Thyroid gland (tissue), 4 donors: Measurements from ENCODE around the gene CLEC2A. TPM values are rescaled to one million over a fixed set of nuclear protein-coding genes. Genes with fewer than 3 reads are reported as not detected.
"Not testable (repeated sequence)": the region's sequence is repeated elsewhere in the genome, so short reads cannot be mapped to it uniquely, and the experiment has no call there.

Source experiments
- DNase-seq, 2 donors: peaks; one replicate each; pipeline ENCODE4 v3.0.0-alpha.2; 2019
- H3K27ac ChIP-seq, 3 donors: fragments of 200-600 bp; sonication (generic); 1 replicate in 2 of 3; 2 replicates in 1 of 3; pipeline ENCODE4 v1.5.1; 2016 to 2019; ENCODE audit warnings: mild to moderate bottlenecking in 1 of 3, moderate library complexity in 1 of 3
- H3K27me3 ChIP-seq: fragments of 200-600 bp; sonication (generic); one replicate; pipeline ENCODE4 v1.5.1; 2019
- H3K36me3 ChIP-seq, 2 donors: fragments of 200-600 bp; sonication (generic); one replicate each; pipeline ENCODE4 v1.5.1; 2016 to 2019
- H3K4me1 ChIP-seq, 2 donors: fragments of 200-600 bp; sonication (generic); one replicate each; pipeline ENCODE4 v1.5.1; 2017 to 2019
- H3K4me3 ChIP-seq, 3 donors: fragments of 200-600 bp; sonication (generic); replicated peaks in 1 of 3; 1 replicate in 2 of 3; 2 replicates in 1 of 3; pipeline ENCODE4 v1.5.1; 2016; ENCODE audit warnings: mild to moderate bottlenecking in 1 of 3
- H3K9me3 ChIP-seq: fragments of 200-600 bp; sonication (generic); one replicate; pipeline ENCODE4 v1.5.1; 2017
- POLR2A ChIP-seq, 2 donors: fragments of 450-650 bp; IDR thresholded peaks; one replicate each; pipeline ENCODE4 v1.6.1; 2017; ENCODE audit warnings: antibody characterized with exemption in 2 of 2, mild to moderate bottlenecking in 2 of 2, moderate library complexity in 1 of 2
- WGBS, 2 donors: methylation state at CpG; one replicate each; pipeline ENCODE4 v1.1.5; 2017; 5-methylcytosine and 5-hydroxymethylcytosine counted together
- intact Hi-C: fragments of 100-400 bp; cut with DNase I; formaldehyde crosslinking; loops from one replicate; pipeline ENCODE4 v1.15.1; 2023
- total RNA-seq, 4 donors: library from RNA; depleted of rRNA; stranded (reverse); fragments of >200 nt; gene quantifications; one replicate each; pipeline ENCODE4 v1.2.3, GENCODE V29; 2016
- TF ChIP-seq, protein P1 (sequence below), 6 experiments: fragments of 200-600 bp in 3 of 6; fragments of 450-650 bp in 3 of 6; sonication (generic) in 3 of 6; IDR thresholded peaks; one replicate each; pipeline ENCODE4 v1.5.1; 2016 to 2019; ENCODE audit warnings: antibody characterized with exemption in 6 of 6, mild to moderate bottlenecking in 2 of 6, inconsistent platforms in 1 of 6, moderate library complexity in 1 of 6

CLEC2A gene
- total RNA-seq, 4 donors from 2014 or later = not detected

DNA sequence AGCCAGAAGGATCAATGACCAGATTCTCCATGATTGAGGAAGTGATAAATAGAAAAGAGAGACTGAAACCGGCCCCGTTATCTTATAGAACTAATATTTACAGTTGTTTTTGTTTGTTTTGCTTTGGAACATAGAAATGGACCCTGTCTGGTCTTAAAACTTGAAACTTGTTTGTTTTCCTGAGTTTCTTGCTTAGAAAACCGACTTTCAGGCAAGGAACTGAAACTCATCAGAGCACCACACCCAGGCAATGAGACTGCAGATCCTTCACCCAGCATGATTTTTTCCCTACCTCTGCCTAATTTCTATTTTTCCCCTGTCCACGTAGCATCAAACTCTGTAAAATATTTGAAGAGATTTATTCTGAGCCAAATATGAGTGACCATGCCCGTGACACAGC is 28.4 kb upstream of the CLEC2A start:
- WGBS, 2 donors = 82 to 83% methylated on average over 5 of the region's 5 CpGs
- Histone ChIP-seq H3K4me3 (no peak overlapping the region), H3K36me3 (no peaks in the 10 kb centered on the region), H3K27me3 (no peaks in the 10 kb centered on the region), H3K27ac (no peak overlapping the region), H3K9me3 (no peaks in the 10 kb centered on the region), H3K4me1 (no peaks in the 10 kb centered on the region)
- no peak for TF ChIP-seq POLR2A (IDR thresholded peaks at IDR 0.05)
- TF ChIP-seq, protein P1, sequence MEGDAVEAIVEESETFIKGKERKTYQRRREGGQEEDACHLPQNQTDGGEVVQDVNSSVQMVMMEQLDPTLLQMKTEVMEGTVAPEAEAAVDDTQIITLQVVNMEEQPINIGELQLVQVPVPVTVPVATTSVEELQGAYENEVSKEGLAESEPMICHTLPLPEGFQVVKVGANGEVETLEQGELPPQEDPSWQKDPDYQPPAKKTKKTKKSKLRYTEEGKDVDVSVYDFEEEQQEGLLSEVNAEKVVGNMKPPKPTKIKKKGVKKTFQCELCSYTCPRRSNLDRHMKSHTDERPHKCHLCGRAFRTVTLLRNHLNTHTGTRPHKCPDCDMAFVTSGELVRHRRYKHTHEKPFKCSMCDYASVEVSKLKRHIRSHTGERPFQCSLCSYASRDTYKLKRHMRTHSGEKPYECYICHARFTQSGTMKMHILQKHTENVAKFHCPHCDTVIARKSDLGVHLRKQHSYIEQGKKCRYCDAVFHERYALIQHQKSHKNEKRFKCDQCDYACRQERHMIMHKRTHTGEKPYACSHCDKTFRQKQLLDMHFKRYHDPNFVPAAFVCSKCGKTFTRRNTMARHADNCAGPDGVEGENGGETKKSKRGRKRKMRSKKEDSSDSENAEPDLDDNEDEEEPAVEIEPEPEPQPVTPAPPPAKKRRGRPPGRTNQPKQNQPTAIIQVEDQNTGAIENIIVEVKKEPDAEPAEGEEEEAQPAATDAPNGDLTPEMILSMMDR (IDR thresholded peaks at IDR 0.05) = no peak
- no peak for DNase-seq
- intact Hi-C loops = no loop called here

DNA sequence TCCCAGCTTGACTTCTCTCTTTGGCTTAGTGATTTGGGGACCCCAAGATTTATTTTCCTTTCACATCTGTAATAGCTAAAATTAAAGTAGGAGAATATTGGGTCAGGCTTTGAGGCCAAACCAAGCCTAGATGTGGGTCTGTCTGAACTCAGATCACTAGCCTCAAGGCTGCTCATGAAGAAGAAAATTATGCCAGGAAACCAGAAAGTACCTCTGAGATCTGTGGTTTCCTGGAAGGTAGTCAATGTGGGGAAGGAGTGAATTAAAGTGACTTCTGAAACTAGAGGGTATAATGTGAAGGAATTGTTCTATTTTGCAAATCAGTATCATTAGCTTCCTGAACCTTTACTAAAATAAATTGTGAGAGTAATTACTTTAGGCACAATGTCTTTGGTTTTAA is 25.7 kb upstream of the CLEC2A start:
- intact Hi-C loops = no loop called here
- H3K27ac ChIP-seq = no peak overlapping the region

DNA sequence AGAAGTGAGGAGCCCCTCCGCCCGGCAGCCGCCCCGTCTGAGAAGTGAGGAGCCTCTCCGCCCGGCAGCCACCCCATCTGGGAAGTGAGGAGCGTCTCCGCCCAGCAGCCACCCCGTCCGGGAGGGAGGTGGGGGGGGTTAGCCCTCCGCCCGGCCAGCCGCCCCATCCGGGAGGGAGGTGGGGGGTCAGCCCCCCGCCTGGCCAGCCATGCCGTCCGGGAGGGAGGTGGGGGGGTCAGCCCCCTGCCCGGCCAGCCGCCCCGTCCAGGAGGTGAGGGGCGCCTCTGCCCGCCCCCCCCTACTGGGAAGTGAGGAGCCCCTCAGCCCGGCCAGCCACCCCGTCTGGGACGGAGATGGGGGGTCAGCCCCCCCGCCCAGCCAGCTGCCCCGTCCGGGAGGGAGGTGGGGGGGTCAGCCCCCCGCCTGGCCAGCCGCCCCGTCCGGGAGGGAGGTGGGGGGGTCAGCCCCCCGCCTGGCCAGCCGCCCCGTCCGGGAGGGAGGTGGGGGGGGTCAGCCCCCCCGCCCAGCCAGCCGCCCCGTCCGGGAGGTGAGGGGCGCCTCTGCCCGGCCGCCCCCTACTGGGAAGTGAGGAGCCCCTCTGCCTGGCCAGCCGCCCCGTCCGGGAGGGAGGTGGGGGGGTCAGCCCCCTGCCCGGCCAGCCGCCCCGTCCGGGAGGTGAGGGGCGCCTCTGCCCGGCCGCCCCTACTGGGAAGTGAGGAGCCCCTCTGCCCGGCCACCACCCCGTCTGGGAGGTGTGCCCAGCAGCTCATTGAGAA is 21.0 kb upstream of the CLEC2A start:
- H3K36me3 ChIP-seq, H3K27ac ChIP-seq, H3K9me3 ChIP-seq, intact Hi-C loops, H3K27me3 ChIP-seq, H3K4me3 ChIP-seq, H3K4me1 ChIP-seq, DNase-seq: not testable (repeated sequence)
- 91 to 100% methylated on average over 2 of the region's 55 CpGs for WGBS, 2 donors

More for the DNA sequence above, 25.7 kb upstream of the CLEC2A start:
- H3K9me3 ChIP-seq = no peaks in the 10 kb centered on the region
- no peak overlapping the region for H3K4me3 ChIP-seq
- H3K36me3 ChIP-seq = no peaks in the 10 kb centered on the region
- no peak for DNase-seq
- TF ChIP-seq POLR2A (IDR thresholded peaks at IDR 0.05) = no peak
- TF ChIP-seq, protein P1 (IDR thresholded peaks at IDR 0.05) = no peak
- H3K4me1 ChIP-seq = no peaks in the 10 kb centered on the region
- no peaks in the 10 kb centered on the region for H3K27me3 ChIP-seq

DNA sequence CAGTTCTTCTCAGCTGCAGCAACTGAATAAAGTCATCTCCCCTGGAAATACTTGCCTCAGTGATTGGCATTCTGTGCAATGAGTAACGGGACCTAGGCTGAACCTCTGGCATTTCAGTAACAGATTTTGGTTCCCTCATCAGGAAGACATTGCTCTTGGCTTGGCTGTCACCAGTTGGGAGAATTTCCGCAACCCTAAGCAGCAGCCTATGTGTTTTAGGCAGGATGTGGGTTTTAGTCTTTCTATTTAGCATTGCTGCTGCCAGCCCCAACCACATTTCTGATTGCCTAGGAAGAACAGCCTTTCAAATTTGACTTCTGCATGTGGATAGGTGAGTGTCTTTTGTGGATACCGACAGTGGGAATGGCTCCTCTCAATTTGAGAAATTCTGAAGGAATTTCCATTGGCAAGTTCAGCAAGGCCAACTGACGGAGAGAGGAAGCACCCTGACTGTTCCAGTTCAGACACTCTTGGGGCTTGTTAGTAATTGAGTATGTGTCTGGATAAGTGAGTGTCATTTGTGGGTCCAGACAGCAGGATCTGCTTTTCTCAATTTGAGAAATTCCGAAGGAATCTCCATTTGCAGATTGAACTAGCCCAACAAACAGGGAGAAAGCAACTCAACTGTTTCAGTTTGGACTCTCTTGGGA is 19.0 kb upstream of the CLEC2A start:
- WGBS, 2 donors = 79 to 80% methylated on average over 5 of the region's 5 CpGs
- Histone ChIP-seq H3K4me3 (no peak overlapping the region), H3K27ac (no peak overlapping the region), H3K36me3 (no peaks in the 10 kb centered on the region), H3K27me3 (no peaks in the 10 kb centered on the region), H3K9me3 (no peaks in the 10 kb centered on the region), H3K4me1 (no peaks in the 10 kb centered on the region)
- no peak for DNase-seq
- intact Hi-C loops = no loop called here
- TF ChIP-seq, protein P1 (IDR thresholded peaks at IDR 0.05) = no peak
- no peak for TF ChIP-seq POLR2A (IDR thresholded peaks at IDR 0.05)

DNA sequence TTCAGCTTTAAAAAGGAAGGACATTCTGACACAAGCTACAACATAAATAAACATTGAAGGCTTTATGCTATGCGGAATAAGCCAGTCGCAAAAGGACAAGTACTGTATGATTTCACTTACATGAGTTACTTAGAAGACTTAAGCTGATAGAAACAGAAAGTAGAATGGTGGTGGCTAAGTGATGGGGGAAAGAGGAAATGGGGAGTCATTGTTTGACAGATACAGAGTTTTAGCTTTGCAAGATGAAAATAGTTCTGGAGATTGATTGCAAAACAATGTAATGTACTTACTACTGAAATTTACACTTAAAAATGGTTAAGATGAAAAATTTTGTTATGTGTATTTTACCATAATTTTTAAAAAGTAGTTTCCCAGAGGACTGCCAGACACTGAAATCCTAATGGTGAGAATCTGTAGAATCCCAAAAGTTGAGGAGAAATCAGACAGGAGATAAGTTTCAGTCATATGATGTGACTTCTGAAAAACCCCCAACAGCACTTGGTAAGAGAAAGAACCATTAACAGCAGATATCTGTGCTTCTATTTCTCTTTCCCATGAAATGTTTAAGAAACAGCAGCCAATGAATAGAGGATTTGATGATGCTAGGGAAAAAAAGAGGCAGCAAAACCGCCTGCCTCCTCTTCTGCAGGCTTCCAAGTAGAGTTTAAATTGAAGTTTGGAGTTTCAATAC is 16.6 kb upstream of the CLEC2A start:
- no peak for DNase-seq
- 76 to 78% methylated on average over 3 of the region's 3 CpGs for WGBS, 2 donors
- Histone ChIP-seq H3K36me3 (no peaks in the 10 kb centered on the region), H3K9me3 (no peaks in the 10 kb centered on the region), H3K4me1 (no peaks in the 10 kb centered on the region), H3K27me3 (no peaks in the 10 kb centered on the region), H3K27ac (no peak overlapping the region), H3K4me3 (no peak overlapping the region)
- intact Hi-C loops = no loop called here
- no peak for TF ChIP-seq POLR2A (IDR thresholded peaks at IDR 0.05)
- TF ChIP-seq, protein P1 (IDR thresholded peaks at IDR 0.05) = no peak
